Measurements from ENCODE around the gene REC8. TPM values are rescaled to one million over a fixed set of nuclear protein-coding genes. Genes with fewer than 3 reads are reported as not detected.

Gene REC8
- polyA plus RNA-seq, 1 donor (not counting 4 experiments of a cell fraction or from before 2014, with no cell fraction given): 6.3 TPM

- Histone ChIP-seq H3K4me1 (ENCODE audit: control insufficient read depth, extremely low read depth, insufficient read depth, low read length) (no peaks in the 10 kb centered on the region), H3K9ac (ENCODE audit: control insufficient read depth, extremely low read depth, insufficient read depth, low read length) (no peak overlapping the region), H3K79me2 (ENCODE audit: control insufficient read depth, insufficient read depth, low read length) (no peaks in the 10 kb centered on the region), H3K36me3 (ENCODE audit: control insufficient read depth in 2 of 2, extremely low read depth in 1 of 2, insufficient read depth in 2 of 2, low read length in 2 of 2) (peaks cover 9 to 34% of the 10 kb centered on the region in 2 experiments), H3K9me3 (ENCODE audit: control insufficient read depth, low read depth, low read length) (no peaks in the 10 kb centered on the region), H3K27me3 (ENCODE audit: control insufficient read depth, extremely low read depth, insufficient read depth, low read length) (no peaks in the 10 kb centered on the region), H3K4me2 (ENCODE audit: control insufficient read depth, extremely low read depth, insufficient read depth, low read depth, low read length) (no peak overlapping the region), H4K20me1 (ENCODE audit: control insufficient read depth, extremely low read depth, insufficient read depth, low read length) (no peaks in the 10 kb centered on the region), H2AFZ (ENCODE audit: control insufficient read depth, low read length) (no peak overlapping the region), H3K9me1 (ENCODE audit: control insufficient read depth, extremely low read depth, insufficient read depth, low read length) (no peaks in the 10 kb centered on the region), H3K4me3 (ENCODE audit: control insufficient read depth in 2 of 3, extremely low read depth in 1 of 3, insufficient read depth in 2 of 3, low read depth in 1 of 3, low read length in 3 of 3) (no peak overlapping the region), H3K27ac (ENCODE audit: control insufficient read depth, insufficient read depth, low read length) (no peak overlapping the region)
- dilution Hi-C loops (cut with MboI; ENCODE audit: extremely low pct_ligation_motif_present, low sequenced_read_pairs): no loop called here
- TF ChIP-seq EZH2 (IDR thresholded peaks at IDR 0.05; ENCODE audit: low read length): no peak
- TF ChIP-seq CTCF (optimal IDR thresholded peaks at IDR 0.05 in 1 of 3, IDR thresholded peaks at IDR 0.05 in 1 of 3, conservative IDR thresholded peaks at IDR 0.05 in 1 of 3; ENCODE audit: extremely low read depth in 1 of 3, insufficient read depth in 2 of 3, low read length in 3 of 3): no peak
- DNase-seq (ENCODE audit: low read depth, low spot score) (no peak), FAIRE-seq (no peak)
Measured at GRCh38 chr14:24172261-24172860, 481 bp downstream of the REC8 start.

GRCh38 chr14:24172871-24173281, 996 bp downstream of the REC8 start:
- no peak overlapping the region for H3K9ac ChIP-seq (ENCODE audit: control insufficient read depth, extremely low read depth, insufficient read depth, low read length)
- H3K9me1 ChIP-seq (ENCODE audit: control insufficient read depth, extremely low read depth, insufficient read depth, low read length): no peaks in the 10 kb centered on the region
- H3K36me3 ChIP-seq (ENCODE audit: control insufficient read depth in 2 of 2, extremely low read depth in 1 of 2, insufficient read depth in 2 of 2, low read length in 2 of 2): peaks cover 10 to 32% of the 10 kb centered on the region in 2 experiments
- no peak overlapping the region for H3K4me2 ChIP-seq (ENCODE audit: control insufficient read depth, extremely low read depth, insufficient read depth, low read depth, low read length)
- H3K27me3 ChIP-seq (ENCODE audit: control insufficient read depth, extremely low read depth, insufficient read depth, low read length): no peaks in the 10 kb centered on the region
- DNase-seq (ENCODE audit: low read depth, low spot score) (no peak), FAIRE-seq (no peak)
- H3K4me1 ChIP-seq (ENCODE audit: control insufficient read depth, extremely low read depth, insufficient read depth, low read length): no peaks in the 10 kb centered on the region
- H3K4me3 ChIP-seq (ENCODE audit: control insufficient read depth in 2 of 3, extremely low read depth in 1 of 3, insufficient read depth in 2 of 3, low read depth in 1 of 3, low read length in 3 of 3): no peak overlapping the region
- no peaks in the 10 kb centered on the region for H3K9me3 ChIP-seq (ENCODE audit: control insufficient read depth, low read depth, low read length)
- H3K79me2 ChIP-seq (ENCODE audit: control insufficient read depth, insufficient read depth, low read length): no peaks in the 10 kb centered on the region
- TF ChIP-seq EZH2 (IDR thresholded peaks at IDR 0.05; ENCODE audit: low read length) (no peak), CTCF (optimal IDR thresholded peaks at IDR 0.05 in 1 of 3, IDR thresholded peaks at IDR 0.05 in 1 of 3, conservative IDR thresholded peaks at IDR 0.05 in 1 of 3; ENCODE audit: extremely low read depth in 1 of 3, insufficient read depth in 2 of 3, low read length in 3 of 3) (no peak)
- no peaks in the 10 kb centered on the region for H4K20me1 ChIP-seq (ENCODE audit: control insufficient read depth, extremely low read depth, insufficient read depth, low read length)
- dilution Hi-C loops (cut with MboI; ENCODE audit: extremely low pct_ligation_motif_present, low sequenced_read_pairs): no loop called here
- H2AFZ ChIP-seq (ENCODE audit: control insufficient read depth, low read length): no peak overlapping the region
- no peak overlapping the region for H3K27ac ChIP-seq (ENCODE audit: control insufficient read depth, insufficient read depth, low read length)

All from keratinocyte (primary cell).